Gastrocnemius medialis (tissue), 4 donors: Measurements from ENCODE around the gene DNAJC17. TPM values are rescaled to one million over a fixed set of nuclear protein-coding genes. Genes with fewer than 3 reads are reported as not detected.
A peak's percentile ranks its signal among the peaks of the same experiment; 100 is the strongest.

Experiments used
- ATAC-seq, 2 donors: fragments of 150-250 bp; one replicate each; pipeline ENCODE4 v1.9.1; 2016
- DNase-seq, 2 donors: peaks; one replicate each; pipeline ENCODE4 v3.0.0-alpha.2; 2019
- H3K27ac ChIP-seq, 4 donors: fragments of 200-600 bp; sonication (generic); 1 replicate in 1 of 4; 2 replicates in 3 of 4; pipeline ENCODE4 v1.5.1; 2016 to 2018; ENCODE audit warnings: mild to moderate bottlenecking in 2 of 4, moderate library complexity in 1 of 4
- H3K27me3 ChIP-seq, 3 donors: fragments of 200-600 bp; sonication (generic) in 2 of 3; 1 replicate in 1 of 3; 2 replicates in 2 of 3; pipeline versions ENCODE4 v1.5.1 to v1.6.0; 2016 to 2019; ENCODE audit warnings: mild to moderate bottlenecking in 1 of 3, moderate library complexity in 1 of 3
- H3K36me3 ChIP-seq, 2 donors: fragments of 200-600 bp; sonication (generic) in 1 of 2; one replicate each; pipeline ENCODE4 v1.5.1; 2017 to 2018
- H3K4me1 ChIP-seq, 2 donors: fragments of 200-600 bp; sonication (generic) in 1 of 2; one replicate each; pipeline ENCODE4 v1.5.1; 2016 to 2017; ENCODE audit warnings: mild to moderate bottlenecking in 2 of 2
- H3K4me3 ChIP-seq, 4 donors: fragments of 200-600 bp; sonication (generic) in 3 of 4; 1 replicate in 1 of 4; 2 replicates in 3 of 4; pipeline ENCODE4 v1.5.1; 2016 to 2019; ENCODE audit warnings: mild to moderate bottlenecking in 2 of 4
- H3K9me3 ChIP-seq, 3 donors: fragments of 200-600 bp; sonication (generic) in 2 of 3; 1 replicate in 1 of 3; 2 replicates in 2 of 3; pipeline ENCODE4 v1.5.1; 2016 to 2019
- CTCF ChIP-seq, 5 experiments: fragments of 450-650 bp in 3 of 5; fragments of 200-600 bp in 2 of 5; sonication (generic) in 2 of 5; IDR thresholded peaks in 4 of 5; conservative IDR thresholded peaks in 1 of 5; 1 replicate in 4 of 5; 2 replicates in 1 of 5; pipeline ENCODE4 v1.5.1; 2016 to 2019; ENCODE audit warnings: antibody characterized with exemption in 5 of 5, mild to moderate bottlenecking in 3 of 5, moderate library complexity in 3 of 5
- POLR2A ChIP-seq, 2 donors: fragments of 450-650 bp; IDR thresholded peaks; one replicate each; pipeline ENCODE4 v1.6.1; 2017; ENCODE audit warnings: antibody characterized with exemption in 2 of 2, mild to moderate bottlenecking in 2 of 2, moderate library complexity in 2 of 2
- in situ Hi-C, 4 donors: fragments of 200-750 bp; cut with MboI; loops; one replicate each; pipeline versions ENCODE4 v1.15.0 to v1.8.0; 2017; ENCODE audit warnings: low sequenced_read_pairs in 4 of 4
- intact Hi-C: fragments of 100-400 bp; cut with DNase I; formaldehyde crosslinking; loops from one replicate; pipeline ENCODE4 v1.15.1; 2023; ENCODE audit warnings: low total_unique reads
- total RNA-seq, 4 donors: library from RNA; depleted of rRNA; stranded (reverse); fragments of >200 nt; gene quantifications; one replicate each; pipeline versions ENCODE4 v1.1.0 to v1.2.3, GENCODE V29; 2016

The DNAJC17 gene
- total RNA-seq, 4 donors from 2014 or later: 5.3 to 25.0 (median 11.4) TPM

GRCh38 chr15:40853241-40853890 lies 46.1 kb upstream of the DNAJC17 start:
- ATAC-seq: no peak
- Histone ChIP-seq H3K4me1 (no peaks in the 10 kb centered on the region), H3K9me3 (no peaks in the 10 kb centered on the region), H3K27ac (no peak overlapping the region), H3K27me3 (no peaks in the 10 kb centered on the region), H3K36me3 (no peaks in the 10 kb centered on the region), H3K4me3 (no peak overlapping the region)
- in situ Hi-C loops (no loop called here), intact Hi-C loops (no loop called here)
- TF ChIP-seq POLR2A (IDR thresholded peaks at IDR 0.05) (no peak), CTCF (IDR thresholded peaks at IDR 0.05 in 4 of 5, conservative IDR thresholded peaks at IDR 0.05 in 1 of 5) (no peak)
- DNase-seq: no peak

GRCh38 chr15:40852529-40852928 lies 45.3 kb upstream of the DNAJC17 start:
- ATAC-seq: no peak
- Histone ChIP-seq H3K27ac (no peak overlapping the region), H3K4me3 (no peak overlapping the region), H3K27me3 (no peaks in the 10 kb centered on the region), H3K4me1 (no peaks in the 10 kb centered on the region), H3K9me3 (no peaks in the 10 kb centered on the region), H3K36me3 (no peaks in the 10 kb centered on the region)
- in situ Hi-C loops: no loop called here
- intact Hi-C loops: no loop called here
- TF ChIP-seq POLR2A (IDR thresholded peaks at IDR 0.05) (no peak), CTCF (IDR thresholded peaks at IDR 0.05 in 4 of 5, conservative IDR thresholded peaks at IDR 0.05 in 1 of 5) (no peak)
- no peak for DNase-seq

GRCh38 chr15:40850576-40851112 lies 43.4 kb upstream of the DNAJC17 start:
- in situ Hi-C loops (no loop called here), intact Hi-C loops (no loop called here)
- TF ChIP-seq POLR2A (IDR thresholded peaks at IDR 0.05) (no peak), CTCF (IDR thresholded peaks at IDR 0.05 in 4 of 5, conservative IDR thresholded peaks at IDR 0.05 in 1 of 5) (no peak)
- H3K4me1 ChIP-seq: no peaks in the 10 kb centered on the region
- H3K4me3 ChIP-seq: no peak overlapping the region
- DNase-seq (no peak), ATAC-seq (no peak)
- no peak overlapping the region for H3K27ac ChIP-seq
- peaks cover 0 to 7% (median 3%) of the 10 kb centered on the region in 3 donors for H3K27me3 ChIP-seq
- H3K9me3 ChIP-seq: no peaks in the 10 kb centered on the region
- no peaks in the 10 kb centered on the region for H3K36me3 ChIP-seq

DNA sequence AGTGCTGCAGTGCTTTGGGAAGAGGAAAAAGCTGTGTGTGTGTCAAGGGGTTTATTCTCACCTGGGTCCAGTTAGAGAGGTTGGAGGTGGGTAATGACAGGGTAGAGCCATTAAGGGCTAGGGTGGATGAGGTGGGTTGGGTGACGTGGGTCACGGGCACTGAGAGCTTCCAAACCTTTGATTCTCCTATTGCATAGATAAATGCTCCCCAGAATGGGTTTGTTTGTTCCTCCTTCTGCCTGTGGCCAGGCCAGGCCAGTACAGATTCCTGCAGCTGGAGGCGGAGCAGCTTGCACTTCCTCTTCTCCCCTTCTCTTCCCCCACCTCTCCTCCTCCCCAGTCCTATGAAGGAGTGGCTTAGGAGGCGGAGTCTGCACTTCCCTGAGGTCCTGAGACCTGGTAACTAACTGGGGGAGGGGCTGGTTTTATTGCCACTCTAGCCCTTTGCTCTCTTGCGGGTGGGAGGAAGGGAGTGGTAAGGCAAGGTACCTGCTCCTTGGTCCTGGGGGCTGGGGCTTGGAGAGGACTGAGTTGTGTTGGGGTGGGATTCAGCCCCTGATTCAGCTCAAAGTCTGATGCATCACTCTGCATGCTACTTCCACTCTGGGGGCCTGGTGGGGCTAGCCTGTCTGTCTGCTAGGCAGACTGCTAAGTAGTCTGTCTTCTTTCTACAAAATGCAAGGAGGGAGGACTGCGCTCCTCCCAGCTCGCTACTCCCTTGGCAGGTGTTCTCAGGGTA lies 40.1 kb upstream of the DNAJC17 start:
- H3K4me1 ChIP-seq: peaks cover 0 to 13% of the 10 kb centered on the region in 2 donors

More for the DNA sequence above, 40.1 kb upstream of the DNAJC17 start:
- H3K9me3 ChIP-seq: no peaks in the 10 kb centered on the region
- no peak overlapping the region for H3K27ac ChIP-seq
- H3K27me3 ChIP-seq: peaks cover 21 to 34% (median 29%) of the 10 kb centered on the region in 3 donors
- H3K36me3 ChIP-seq: no peaks in the 10 kb centered on the region
- ATAC-seq: no peak
- in situ Hi-C loops: no loop called here
- DNase-seq: peak in 1 of 2 donors; percentile 32
- H3K4me3 ChIP-seq: no peak overlapping the region
- intact Hi-C loops: no loop called here
- TF ChIP-seq CTCF (IDR thresholded peaks at IDR 0.05 in 4 of 5, conservative IDR thresholded peaks at IDR 0.05 in 1 of 5) (no peak), POLR2A (IDR thresholded peaks at IDR 0.05) (no peak)
